HCT116 (cell line): ENCODE measurements around the gene SLC18B1. TPM values are rescaled to one million over a fixed set of nuclear protein-coding genes. Genes with fewer than 3 reads are reported as not detected.

Experiments
- ATAC-seq: fragments of 200-7000 bp; cut with Tn5 transposase; 2 replicates; pipeline ENCODE4 v1.9.1; 2020; ENCODE audit warnings: mild to moderate bottlenecking, moderate library complexity
- BruUV-seq: library from RNA; stranded (reverse); fragments of 400-500 nt; replicated peaks from 2 replicates; lab custom pipeline; 2021; lab: Mats Ljungman, UMichigan
- CTCF ChIA-PET: fragments of 300-600 bp; sonication (Branson Sonifier 250); formaldehyde crosslinking; loops from one replicate; lab custom pipeline; 2021; ENCODE audit warnings: antibody characterized with exemption; lab: Charles Lee
- POLR2A ChIA-PET: fragments of 300-600, 350-600 bp; sonication (Branson Sonifier 250); formaldehyde crosslinking; loops from one replicate; lab custom pipeline; 2021; ENCODE audit warnings: antibody characterized with exemption; lab: Charles Lee
- RAD21 ChIA-PET, 2 experiments: fragments of 300-600 bp; sonication (Branson Sonifier 250); formaldehyde crosslinking; loops; one replicate each; lab custom pipeline; 2023; ENCODE audit warnings: low total read pairs in 2 of 2; ENCODE audit not compliant: uncharacterized antibody in 2 of 2, unreplicated experiment in 2 of 2, low non-redundant PET in 1 of 2; lab: Charles Lee
- DNase-seq: peaks from one replicate; pipeline ENCODE4 v3.0.0-alpha.2; 2010; ENCODE audit warnings: low read depth, low spot score
- H2AFZ ChIP-seq: fragments of 200-600 bp; shearing (Covaris generic), sonication (generic); 2 replicates; pipeline ENCODE4 v1.6.1; 2017; ENCODE audit warnings: low read depth, mixed run types, mixed read lengths, antibody characterized with exemption, low read length; ENCODE audit not compliant: poor library complexity, severe bottlenecking
- H3K27ac ChIP-seq: 2 replicates; pipeline ENCODE4 v1.5.1; 2012; ENCODE audit warnings: low read depth, low read length
- H3K27me3 ChIP-seq: fragments of 200-600 bp; sonication (generic); 2 replicates; pipeline ENCODE4 v1.6.1; 2016; ENCODE audit warnings: mixed run types, low read length, mixed read lengths; ENCODE audit not compliant: insufficient read depth
- H3K36me3 ChIP-seq, 2 experiments: fragments of 200-500 bp in 1 of 2; fragments of 200-600 bp in 1 of 2; sonication (Bioruptor generic) in 1 of 2; sonication (generic) in 1 of 2; 2 replicates each; pipeline versions ENCODE4 v1.5.1 to v1.6.1; 2014 to 2016; ENCODE audit warnings: low read length in 2 of 2, inconsistent platforms in 1 of 2, mixed read lengths in 1 of 2, mixed run types in 1 of 2; ENCODE audit not compliant: insufficient read depth in 2 of 2, control insufficient read depth in 1 of 2
- H3K4me1 ChIP-seq, 2 experiments: fragments of 200-600 bp in 1 of 2; sonication (generic) in 1 of 2; 2 replicates each; pipeline versions ENCODE4 v1.5.1 to v1.6.1; 2012 to 2017; ENCODE audit warnings: low read length in 2 of 2, inconsistent platforms in 1 of 2, mild to moderate bottlenecking in 1 of 2, mixed read lengths in 1 of 2, mixed run types in 1 of 2, moderate library complexity in 1 of 2; ENCODE audit not compliant: insufficient read depth in 2 of 2, control insufficient read depth in 1 of 2
- H3K4me2 ChIP-seq: fragments of 200-600 bp; sonication (generic); 2 replicates; pipeline ENCODE4 v1.6.1; 2017; ENCODE audit warnings: mixed run types, low read length, mixed read lengths
- H3K4me3 ChIP-seq, 2 experiments: fragments of 200-600 bp in 1 of 2; sonication (generic) in 1 of 2; replicated peaks in 1 of 2; 2 replicates each; pipeline ENCODE4 v1.5.1; 2011 to 2016; ENCODE audit warnings: low read length in 2 of 2, control low read depth in 1 of 2, low read depth in 1 of 2, mild to moderate bottlenecking in 1 of 2, mixed read lengths in 1 of 2, mixed run types in 1 of 2
- H3K79me2 ChIP-seq: fragments of 200-600 bp; sonication (generic); 2 replicates; pipeline ENCODE4 v1.6.1; 2017; ENCODE audit warnings: mild to moderate bottlenecking, mixed run types, low read length, moderate library complexity, mixed read lengths; ENCODE audit not compliant: insufficient read depth
- H3K9ac ChIP-seq: fragments of 200-600 bp; sonication (generic); 2 replicates; pipeline ENCODE4 v1.6.1; 2016; ENCODE audit warnings: low read length, mixed read lengths
- H3K9me2 ChIP-seq: fragments of 200-600 bp; sonication (generic), shearing (Covaris generic); 2 replicates; pipeline ENCODE4 v1.6.1; 2017; ENCODE audit warnings: mixed run types, mild to moderate bottlenecking, moderate library complexity; ENCODE audit not compliant: insufficient read depth
- H3K9me3 ChIP-seq, 2 experiments: fragments of 200-500 bp in 1 of 2; fragments of 200-600 bp in 1 of 2; sonication (Bioruptor generic) in 1 of 2; sonication (generic) in 1 of 2; 2 replicates each; pipeline ENCODE4 v1.6.1; 2014 to 2017; ENCODE audit warnings: low read length in 2 of 2, mixed read lengths in 2 of 2, inconsistent platforms in 1 of 2, low read depth in 1 of 2, mild to moderate bottlenecking in 1 of 2, mixed run types in 1 of 2, moderate library complexity in 1 of 2; ENCODE audit not compliant: control insufficient read depth in 1 of 2, insufficient read depth in 1 of 2
- H4K20me1 ChIP-seq: fragments of 200-600 bp; sonication (generic), shearing (Covaris generic); 2 replicates; pipeline ENCODE4 v1.6.1; 2017; ENCODE audit warnings: mixed run types, mild to moderate bottlenecking, moderate library complexity; ENCODE audit not compliant: insufficient read depth
- CBX3 ChIP-seq: IDR thresholded peaks from 2 replicates; pipeline ENCODE4 v1.6.1; 2012; ENCODE audit warnings: low read depth
- EGR1 ChIP-seq: IDR thresholded peaks from 2 replicates; pipeline ENCODE4 v1.6.1; 2012; ENCODE audit warnings: low read depth
- ELF1 ChIP-seq: IDR thresholded peaks from 2 replicates; pipeline ENCODE4 v1.6.1; 2012; ENCODE audit warnings: low read depth, borderline replicate concordance
- RAD21 ChIP-seq: IDR thresholded peaks from 2 replicates; pipeline ENCODE4 v1.6.1; 2012; ENCODE audit warnings: low read depth, mild to moderate bottlenecking
- SP1 ChIP-seq: IDR thresholded peaks from 2 replicates; pipeline ENCODE4 v1.6.1; 2012; ENCODE audit warnings: low read depth
- SRF ChIP-seq: IDR thresholded peaks from 2 replicates; pipeline ENCODE4 v1.6.1; 2012; ENCODE audit warnings: low read depth
- YY1 ChIP-seq: IDR thresholded peaks from 2 replicates; pipeline ENCODE4 v1.6.1; 2011; ENCODE audit warnings: low read length, low read depth, moderate library complexity, mild to moderate bottlenecking; ENCODE audit not compliant: insufficient replicate concordance; ENCODE audit errors: extremely low read depth
- intact Hi-C: fragments of 100-400 bp; cut with micrococcal nuclease; formaldehyde crosslinking; loops from 2 replicates; pipeline ENCODE4 v1.10.0; 2022
- total RNA-seq: library from RNA; stranded (reverse); gene quantifications from one replicate; pipeline ENCODE4 v1.2.1, GENCODE V29; 2021; ENCODE audit not compliant: unreplicated experiment
- TF ChIP-seq, protein P1 (sequence below), 3 experiments: fragments of 200-600 bp in 1 of 3; sonication (generic) in 1 of 3; IDR thresholded peaks in 2 of 3; conservative IDR thresholded peaks in 1 of 3; 2 replicates each; pipeline ENCODE4 v1.5.1; 2012 to 2017; ENCODE audit warnings: low read depth in 2 of 3, low read length in 2 of 3, antibody characterized with exemption in 1 of 3, borderline replicate concordance in 1 of 3, control low read depth in 1 of 3, mild to moderate bottlenecking in 1 of 3, mixed read lengths in 1 of 3, mixed run types in 1 of 3, moderate library complexity in 1 of 3; ENCODE audit not compliant: insufficient read depth in 1 of 3
- TF ChIP-seq, protein P2 (sequence below): IDR thresholded peaks from 2 replicates; pipeline ENCODE4 v1.6.1; 2012

Gene SLC18B1
- total RNA-seq, 1 experiment from 2014 or later: 18.1 TPM

GRCh38 chr6:132798869-132799538 is 567 bp upstream of the SLC18B1 start:
- H3K9ac ChIP-seq: no peak overlapping the region; the same call in 1 of the 2 replicates
- H2AFZ ChIP-seq: peak overlapping the region; percentile 97
- POLR2A ChIA-PET: interaction anchor here (0.8 to 2.8 kb wide), 5 partner anchors 11 to 19 kb away, joined by 3 to 16 read pairs (median 3); partner anchors contain the start of gene RPS12

More at GRCh38 chr6:132798869-132799538, 567 bp upstream of the SLC18B1 start:
- Histone ChIP-seq H3K4me1 (peaks cover 2 to 6% of the 10 kb centered on the region in 2 experiments; a peak in 2 of 4 replicates), H4K20me1 (no peaks in the 10 kb centered on the region), H3K27me3 (no peaks in the 10 kb centered on the region), H3K79me2 (0 out of 2 replicates have a peak, but pooled peaks cover 5% of the 10 kb centered on the region), H3K27ac (no peak overlapping the region; the same call in none of the 2 replicates), H3K4me3 (peak overlapping the region in 1 of 2 experiments; percentile 79; a peak in 2 of 4 replicates), H3K4me2 (no peak overlapping the region), H3K36me3 (no peaks in the 10 kb centered on the region), H3K9me2 (no peaks in the 10 kb centered on the region; the same call in 1 of the 2 replicates), H3K9me3 (no peaks in the 10 kb centered on the region)
- BruUV-seq: TSS peak; percentile 43
- RAD21 ChIA-PET: interaction anchor here in 1 of 2 experiments (1.2 kb wide), 1 partner anchor 268 kb away, joined by 3 read pairs; no protein-coding TSS in a partner anchor
- intact Hi-C loops: loop anchor here (2.0 kb wide), 1 partner anchor 14 kb away; no protein-coding TSS in a partner anchor
- CTCF ChIA-PET: interaction anchor here (0.7 to 2.9 kb wide), 13 partner anchors 11 to 874 kb away, joined by 3 to 12 read pairs (median 4); partner anchors contain the start of gene RPS12
- DNase-seq (peak; percentile 76), ATAC-seq (no peak; the same call in 1 of the 2 replicates)
- TF ChIP-seq, protein P1, sequence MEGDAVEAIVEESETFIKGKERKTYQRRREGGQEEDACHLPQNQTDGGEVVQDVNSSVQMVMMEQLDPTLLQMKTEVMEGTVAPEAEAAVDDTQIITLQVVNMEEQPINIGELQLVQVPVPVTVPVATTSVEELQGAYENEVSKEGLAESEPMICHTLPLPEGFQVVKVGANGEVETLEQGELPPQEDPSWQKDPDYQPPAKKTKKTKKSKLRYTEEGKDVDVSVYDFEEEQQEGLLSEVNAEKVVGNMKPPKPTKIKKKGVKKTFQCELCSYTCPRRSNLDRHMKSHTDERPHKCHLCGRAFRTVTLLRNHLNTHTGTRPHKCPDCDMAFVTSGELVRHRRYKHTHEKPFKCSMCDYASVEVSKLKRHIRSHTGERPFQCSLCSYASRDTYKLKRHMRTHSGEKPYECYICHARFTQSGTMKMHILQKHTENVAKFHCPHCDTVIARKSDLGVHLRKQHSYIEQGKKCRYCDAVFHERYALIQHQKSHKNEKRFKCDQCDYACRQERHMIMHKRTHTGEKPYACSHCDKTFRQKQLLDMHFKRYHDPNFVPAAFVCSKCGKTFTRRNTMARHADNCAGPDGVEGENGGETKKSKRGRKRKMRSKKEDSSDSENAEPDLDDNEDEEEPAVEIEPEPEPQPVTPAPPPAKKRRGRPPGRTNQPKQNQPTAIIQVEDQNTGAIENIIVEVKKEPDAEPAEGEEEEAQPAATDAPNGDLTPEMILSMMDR (IDR thresholded peaks at IDR 0.05 in 2 of 3, conservative IDR thresholded peaks at IDR 0.05 in 1 of 3; ENCODE audit: borderline replicate concordance in 1 of 3, insufficient read depth in 1 of 3, low read depth in 2 of 3, low read length in 2 of 3): peak; percentile 54 to 89 (median 88); a peak in 5 of 6 replicates
- TF ChIP-seq YY1 (peak; percentile 72), CBX3 (peak; percentile 49; the same call in 1 of the 2 replicates), SRF (no peak), EGR1 (no peak), ELF1 (no peak), SP1 (0 out of 2 replicates have a peak, but pooled peaks have one; percentile 16), RAD21 (peak; percentile 48)
- TF ChIP-seq, protein P2, sequence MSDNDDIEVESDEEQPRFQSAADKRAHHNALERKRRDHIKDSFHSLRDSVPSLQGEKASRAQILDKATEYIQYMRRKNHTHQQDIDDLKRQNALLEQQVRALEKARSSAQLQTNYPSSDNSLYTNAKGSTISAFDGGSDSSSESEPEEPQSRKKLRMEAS: peak; percentile 75
